T-cell (primary cell): ENCODE results near the gene WNK2. TPM values are rescaled to one million over a fixed set of nuclear protein-coding genes. Genes with fewer than 3 reads are reported as not detected.

Experiments used
- ATAC-seq, 4 experiments: fragments of 200-7000 bp in 3 of 4; fragments of 150-1000 bp in 1 of 4; cut with Tn5 transposase; replicated peaks in 1 of 4; 1 replicate in 3 of 4; 2 replicates in 1 of 4; pipeline ENCODE4 v1.10.0; 2021; ENCODE audit warnings: moderate library complexity in 3 of 4, mild to moderate bottlenecking in 2 of 4, moderate number of reproducible peaks in 1 of 4
- CTCF ChIA-PET, 2 donors: fragments of 300-600 bp; sonication (Branson Sonifier 250); formaldehyde crosslinking; loops; one replicate each; lab custom pipeline; 2022; ENCODE audit warnings: antibody characterized with exemption in 2 of 2; lab: Charles Lee
- POLR2A ChIA-PET, 2 donors: fragments of 300-600 bp; sonication (Branson Sonifier 250); formaldehyde crosslinking; loops; one replicate each; lab custom pipeline; 2022; ENCODE audit warnings: antibody characterized with exemption in 2 of 2; lab: Charles Lee
- DNase-seq, 35 experiments: peaks; one replicate each; pipeline versions ENCODE4 v3.0.0 to v3.0.0-alpha.2; 2013 to 2023
- H3K27ac ChIP-seq: one replicate; pipeline ENCODE4 v1.5.1; 2013; ENCODE audit warnings: low read length
- H3K27me3 ChIP-seq, 2 experiments: replicated peaks in 1 of 2; 1 replicate in 1 of 2; 2 replicates in 1 of 2; pipeline versions ENCODE4 v1.6.1 to v1.7.0; 2013; ENCODE audit warnings: low read length in 1 of 2, mixed read lengths in 1 of 2; ENCODE audit not compliant: control insufficient read depth in 2 of 2, insufficient read depth in 2 of 2; ENCODE audit errors: extremely low read depth in 1 of 2
- H3K36me3 ChIP-seq, 2 donors: 1 replicate in 1 of 2; 2 replicates in 1 of 2; pipeline versions ENCODE4 v1.6.1 to v1.7.0; 2013; ENCODE audit warnings: low read length in 1 of 2; ENCODE audit not compliant: control insufficient read depth in 2 of 2, insufficient read depth in 1 of 2; ENCODE audit errors: extremely low read depth in 1 of 2
- H3K4me1 ChIP-seq, 2 experiments: 1 replicate in 1 of 2; 2 replicates in 1 of 2; pipeline versions ENCODE4 v1.6.1 to v1.7.0; 2013; ENCODE audit warnings: low read length in 2 of 2, mixed read lengths in 1 of 2; ENCODE audit not compliant: insufficient read depth in 2 of 2, control insufficient read depth in 1 of 2; ENCODE audit errors: extremely low read depth in 1 of 2
- H3K4me3 ChIP-seq, 2 donors: 1 replicate in 1 of 2; 2 replicates in 1 of 2; pipeline versions ENCODE4 v1.5.1 to v1.7.0; 2013; ENCODE audit warnings: mild to moderate bottlenecking in 2 of 2, low read length in 1 of 2, moderate library complexity in 1 of 2; ENCODE audit not compliant: control insufficient read depth in 1 of 2; ENCODE audit errors: extremely low read depth in 1 of 2
- H3K9me3 ChIP-seq: 2 replicates; pipeline ENCODE4 v1.7.0; 2013
- H3K27ac Mint-ChIP-seq, 2 donors: one replicate each; pipeline ENCODE4 v1.8.0; 2020 to 2021; ENCODE audit warnings: mild to moderate bottlenecking in 2 of 2, mixed read lengths in 2 of 2
- H3K27me3 Mint-ChIP-seq, 2 donors: one replicate each; pipeline ENCODE4 v1.8.0; 2021 to 2022; ENCODE audit warnings: mixed read lengths in 2 of 2
- H3K36me3 Mint-ChIP-seq: one replicate; pipeline ENCODE4 v1.8.0; 2021; ENCODE audit warnings: mixed read lengths
- H3K4me1 Mint-ChIP-seq, 3 donors: one replicate each; pipeline ENCODE4 v1.8.0; 2020 to 2022; ENCODE audit warnings: mixed read lengths in 3 of 3, mild to moderate bottlenecking in 1 of 3
- H3K4me3 Mint-ChIP-seq, 3 donors: one replicate each; pipeline ENCODE4 v1.8.0; 2020 to 2022; ENCODE audit warnings: mild to moderate bottlenecking in 3 of 3, mixed read lengths in 3 of 3, moderate library complexity in 3 of 3
- H3K9me3 Mint-ChIP-seq, 3 donors: one replicate each; pipeline ENCODE4 v1.8.0; 2020 to 2022; ENCODE audit warnings: mixed read lengths in 3 of 3
- WGBS: methylation state at CpG from one replicate; pipeline ENCODE4 v1.1.5; 2013; ENCODE audit warnings: missing lambda C conversion rate; ENCODE audit not compliant: insufficient coverage; 5-methylcytosine and 5-hydroxymethylcytosine counted together
- total RNA-seq, 35 experiments: library from RNA in 6 of 35; stranded (reverse) in 6 of 35; fragments of 120-200 nt in 1 of 35; gene quantifications; one replicate each; pipeline versions ENCODE4 v1.2.1 to v1.2.4 and lab custom pipeline; 2013 to 2026

Gene WNK2
- total RNA-seq (under 1 TPM; 0.12 to 0.95 (median 0.48) TPM), total RNA-seq (lab: John Stamatoyannopoulos, UW) (0 to 1.4 (median 0.21) reads per million in 29 experiments)
- not detected for total RNA-seq (2013)

DNA sequence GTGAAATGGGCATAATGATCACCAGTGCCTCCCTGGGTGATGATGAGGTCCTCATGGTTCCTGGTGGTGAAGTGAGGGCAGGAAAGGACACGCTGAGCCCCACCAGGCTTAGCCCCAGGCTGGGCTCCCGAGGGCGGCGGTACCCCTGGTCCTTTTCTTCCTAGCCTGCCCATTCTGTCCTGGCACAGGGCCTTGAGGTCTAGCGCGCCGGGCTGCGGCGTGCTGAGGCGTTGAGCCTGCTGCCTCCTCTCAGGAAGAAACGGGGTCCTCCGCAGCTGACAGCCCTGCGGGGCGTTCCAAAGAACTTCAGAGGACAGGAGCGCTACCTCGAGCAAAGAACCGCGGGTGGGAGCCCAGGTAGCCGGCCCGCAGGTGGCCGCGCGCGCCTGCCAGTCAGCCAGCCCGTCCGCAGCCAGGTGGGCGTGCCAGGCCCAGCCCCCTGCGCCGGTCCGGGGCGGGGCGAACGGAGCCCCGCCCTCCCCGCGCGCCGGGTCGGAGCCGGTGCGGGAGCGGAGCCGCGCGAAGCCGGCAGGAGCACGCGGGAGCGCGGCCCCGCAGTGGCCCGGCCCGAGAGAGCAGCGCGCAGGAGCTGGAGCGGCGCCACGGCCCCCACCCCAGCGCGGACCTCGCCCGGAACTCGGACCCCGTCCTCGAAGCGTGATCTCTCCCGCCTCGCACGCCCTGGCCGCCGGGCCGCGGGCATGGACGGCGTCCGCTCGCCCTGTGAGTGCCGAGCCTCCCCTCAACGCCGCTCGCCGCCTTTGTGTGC lies at the start of gene WNK2:
TSS of gene WNK2 (plus strand) at position 477 of the 769 bp plus-strand sequence. CDS start 791 bp downstream, outside the sequence.
- Histone ChIP-seq H3K9me3 (no peaks in the 10 kb centered on the region), H3K4me3 (peak within 1 kb of the TSS; percentile 43 to 66), H3K4me1 (peaks cover 3 to 15% of the 10 kb centered on the region in 2 experiments), H3K27ac (no peak within 1 kb of the TSS), H3K36me3 (no peaks in the 10 kb centered on the region), H3K27me3 (peaks cover 9 to 74% of the 10 kb centered on the region in 2 experiments)
- H3K4me1 Mint-ChIP-seq: peaks cover 0 to 13% (median 9%) of the 10 kb centered on the region in 3 donors
- ChIA-PET POLR2A (no interaction called here), CTCF (no interaction called here)
- H3K4me3 Mint-ChIP-seq: peak within 1 kb of the TSS; percentile 70 to 75 (median 75)
- 1% methylated on average over 77 of the region's 82 CpGs for WGBS
- ATAC-seq: peak; percentile 79 to 90 (median 79)
- no peaks in the 10 kb centered on the region for H3K36me3 Mint-ChIP-seq
- no peak within 1 kb of the TSS for H3K27ac Mint-ChIP-seq
- H3K9me3 Mint-ChIP-seq: no peaks in the 10 kb centered on the region
- peak in 23 of 35 experiments; percentile 6 to 60 (median 21) for DNase-seq
- H3K27me3 Mint-ChIP-seq: peaks cover 19 to 54% of the 10 kb centered on the region in 2 donors

DNA sequence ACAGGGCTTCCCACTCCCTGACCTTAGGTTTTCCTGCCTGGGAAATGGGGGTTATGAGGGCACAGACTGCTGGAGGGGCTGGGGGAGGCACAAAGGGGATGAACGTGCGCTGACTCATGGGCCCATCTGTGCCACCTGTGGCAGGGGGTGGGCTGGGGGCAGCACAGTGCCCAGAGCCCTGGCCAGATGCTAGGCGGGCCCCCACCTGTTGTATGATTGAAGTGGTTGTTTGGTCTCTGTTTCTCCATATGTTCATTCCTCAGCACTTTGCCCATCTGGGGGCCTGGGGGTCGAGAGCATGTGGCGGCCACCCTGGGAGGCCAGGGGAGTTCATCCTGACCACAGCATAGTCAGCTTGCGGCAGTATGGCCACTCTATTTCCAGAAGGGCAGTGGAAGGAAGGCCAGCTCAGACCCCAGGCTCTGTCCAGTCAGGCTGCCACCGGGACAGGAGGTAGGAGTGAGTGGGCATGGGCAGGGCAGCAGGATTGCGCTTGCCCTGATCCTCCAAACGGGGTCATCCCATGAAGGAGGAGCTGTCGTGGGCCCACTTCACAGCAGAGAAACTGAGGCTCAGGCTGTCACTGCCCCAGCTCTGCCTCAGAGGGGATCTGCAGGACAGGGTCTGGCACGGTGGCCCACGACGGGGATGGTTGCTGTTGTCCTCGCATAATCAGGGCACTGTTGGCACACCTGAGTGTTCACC lies 49.0 kb upstream of the WNK2 start:
- no peaks in the 10 kb centered on the region for H3K9me3 ChIP-seq
- no peak for ATAC-seq
- H3K36me3 ChIP-seq: no peaks in the 10 kb centered on the region
- ChIA-PET CTCF (interaction anchor here in 1 of 2 donors (0.6 kb wide), 1 partner anchor 1020 kb away, joined by 3 read pairs; the partner anchor contains the start of gene SPTLC1), POLR2A (interaction anchor here (0.6 to 1.3 kb wide), 4 partner anchors 70 to 1037 kb away, joined by 3 to 5 read pairs (median 4); no protein-coding TSS in a partner anchor)
- Mint-ChIP-seq H3K36me3 (no peaks in the 10 kb centered on the region), H3K4me1 (peaks cover 59 to 68% (median 67%) of the 10 kb centered on the region in 3 donors), H3K4me3 (peak overlapping the region; percentile 79 to 87 (median 83)), H3K27ac (peak overlapping the region; percentile 83 to 85), H3K27me3 (no peaks in the 10 kb centered on the region), H3K9me3 (no peaks in the 10 kb centered on the region)
- 95% methylated on average over 10 of the region's 14 CpGs for WGBS
- DNase-seq: no peak
- peak overlapping the region; percentile 0 to 90 for H3K4me3 ChIP-seq
- peak overlapping the region; percentile 99 for H3K27ac ChIP-seq
- H3K27me3 ChIP-seq: peaks cover 0 to 6% of the 10 kb centered on the region in 2 experiments
- H3K4me1 ChIP-seq: peaks cover 16 to 76% of the 10 kb centered on the region in 2 experiments

GRCh38 chr9:93136011-93136440 lies 47.9 kb upstream of the WNK2 start:
- Histone ChIP-seq H3K36me3 (no peaks in the 10 kb centered on the region), H3K27me3 (peaks cover 0 to 6% of the 10 kb centered on the region in 2 experiments), H3K9me3 (no peaks in the 10 kb centered on the region), H3K4me3 (no peak overlapping the region), H3K27ac (no peak overlapping the region), H3K4me1 (peaks cover 16 to 76% of the 10 kb centered on the region in 2 experiments)
- Mint-ChIP-seq H3K36me3 (no peaks in the 10 kb centered on the region), H3K27me3 (no peaks in the 10 kb centered on the region), H3K9me3 (no peaks in the 10 kb centered on the region), H3K4me1 (peaks cover 59 to 67% (median 67%) of the 10 kb centered on the region in 3 donors), H3K4me3 (peak overlapping the region in 2 of 3 donors; percentile 21 to 31), H3K27ac (peak overlapping the region in 1 of 2 donors; percentile 16)
- no peak for DNase-seq
- ChIA-PET CTCF (interaction anchor here in 1 of 2 donors (0.5 kb wide), 1 partner anchor 9 kb away, joined by 3 read pairs; no protein-coding TSS in a partner anchor), POLR2A (no interaction called here)
- ATAC-seq: no peak
- WGBS: 94% methylated on average over 5 of the region's 11 CpGs

DNA sequence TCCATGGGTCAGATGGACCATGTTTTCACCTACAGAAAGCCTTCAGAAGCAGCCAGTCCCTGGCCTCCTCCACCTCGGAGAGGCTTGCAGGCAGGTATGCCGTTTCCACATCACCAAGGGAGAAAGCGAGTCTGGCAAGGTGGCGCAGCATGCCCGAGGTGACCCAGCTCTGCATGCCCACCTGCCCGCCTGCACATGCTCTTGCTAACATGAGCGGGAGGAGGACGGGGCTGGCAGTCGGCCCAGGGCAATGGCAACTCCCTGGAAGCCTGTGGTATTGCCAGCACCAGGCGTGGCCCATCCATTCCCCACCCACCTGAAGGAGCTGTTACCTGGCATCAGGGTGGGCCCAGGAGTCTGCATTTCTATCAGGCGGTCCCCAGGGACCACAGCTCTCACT lies 46.6 kb upstream of the WNK2 start:
- H3K4me3 Mint-ChIP-seq: no peak overlapping the region
- POLR2A ChIA-PET: no interaction called here

GRCh38 chr9:93138171-93138764 lies 45.7 kb upstream of the WNK2 start:
- ATAC-seq: no peak
- Mint-ChIP-seq H3K9me3 (no peaks in the 10 kb centered on the region), H3K27ac (peak overlapping the region in 1 of 2 donors; percentile 23), H3K4me1 (peaks cover 52 to 63% (median 62%) of the 10 kb centered on the region in 3 donors), H3K27me3 (no peaks in the 10 kb centered on the region), H3K36me3 (no peaks in the 10 kb centered on the region), H3K4me3 (peak overlapping the region in 1 of 3 donors; percentile 12)
- DNase-seq: no peak
- ChIA-PET CTCF (no interaction called here), POLR2A (interaction anchor here in 1 of 2 donors (0.7 kb wide), 1 partner anchor 1028 kb away, joined by 4 read pairs; no protein-coding TSS in a partner anchor)
- WGBS: 78% methylated on average over 7 of the region's 7 CpGs
- no peak overlapping the region for H3K27ac ChIP-seq
- no peak overlapping the region for H3K4me3 ChIP-seq
- peaks cover 20 to 76% of the 10 kb centered on the region in 2 experiments for H3K4me1 ChIP-seq
- H3K9me3 ChIP-seq: no peaks in the 10 kb centered on the region
- H3K27me3 ChIP-seq: peaks cover 0 to 6% of the 10 kb centered on the region in 2 experiments
- no peaks in the 10 kb centered on the region for H3K36me3 ChIP-seq

More for the DNA sequence above, 46.6 kb upstream of the WNK2 start:
- Mint-ChIP-seq H3K4me1 (peaks cover 54 to 67% (median 63%) of the 10 kb centered on the region in 3 donors), H3K27ac (no peak overlapping the region), H3K36me3 (no peaks in the 10 kb centered on the region), H3K9me3 (no peaks in the 10 kb centered on the region), H3K27me3 (no peaks in the 10 kb centered on the region)
- peaks cover 0 to 6% of the 10 kb centered on the region in 2 experiments for H3K27me3 ChIP-seq
- CTCF ChIA-PET: no interaction called here
- no peaks in the 10 kb centered on the region for H3K36me3 ChIP-seq
- H3K4me3 ChIP-seq: no peak overlapping the region
- DNase-seq (no peak), ATAC-seq (no peak)
- peaks cover 17 to 76% of the 10 kb centered on the region in 2 experiments for H3K4me1 ChIP-seq
- WGBS: 94% methylated on average over 9 of the region's 11 CpGs
- H3K27ac ChIP-seq: no peak overlapping the region
- no peaks in the 10 kb centered on the region for H3K9me3 ChIP-seq
